Measurements from ENCODE around the gene C14orf180.

GRCh38 chr14:104609666-104610065, 30.1 kb downstream of the C14orf180 start:
- TF ChIP-seq CTCF (IDR thresholded peaks at IDR 0.05) = no peak
- no peak for TF ChIP-seq POLR2A (IDR thresholded peaks at IDR 0.05; ENCODE audit: low read length)
- TF ChIP-seq POLR2AphosphoS2 (conservative IDR thresholded peaks at IDR 0.05; ENCODE audit: low read length) = no peak
- TF ChIP-seq JUN (IDR thresholded peaks at IDR 0.05) = no peak
- no peak for TF ChIP-seq REST (IDR thresholded peaks at IDR 0.05)
- no peak for TF ChIP-seq TP53 (CRISPR knock-in tag; IDR thresholded peaks at IDR 0.05)
- TF ChIP-seq BHLHE40 (IDR thresholded peaks at IDR 0.05; ENCODE audit: low read depth, low read length) = no peak
- no peak for TF ChIP-seq RAD21 (conservative IDR thresholded peaks at IDR 0.05 in 1 of 2, IDR thresholded peaks at IDR 0.05 in 1 of 2)
